K562 (cell line): ENCODE results near the gene PJA1. TPM values are rescaled to one million over a fixed set of nuclear protein-coding genes. Genes with fewer than 3 reads are reported as not detected.

Experiments
- DACH1 ChIP-seq: fragments of 450-650 bp; IDR thresholded peaks from 2 replicates; pipeline ENCODE4 v1.6.1; 2018; ENCODE audit not compliant: partially characterized antibody
- GABPB1 ChIP-seq: sonication (generic); formaldehyde crosslinking; IDR thresholded peaks from 2 replicates; pipeline ENCODE4 v1.8.0; 2022; ENCODE audit warnings: mild to moderate bottlenecking, missing genetic modification reagents
- PHB2 ChIP-seq: fragments of 450-650 bp; IDR thresholded peaks from 2 replicates; pipeline ENCODE4 v1.6.1; 2017; ENCODE audit warnings: low read depth
- UBTF ChIP-seq, 2 experiments: IDR thresholded peaks; 2 replicates each; pipeline ENCODE4 v1.6.1; 2012; ENCODE audit warnings: improper control_type of control experiment in 2 of 2, low read depth in 2 of 2, low read length in 2 of 2, borderline replicate concordance in 1 of 2
- ZNF449 ChIP-seq: fragments of 250-450 bp; sonication (Bioruptor Pico); IDR thresholded peaks from 2 replicates; pipeline ENCODE4 v1.8.0; 2022; ENCODE audit warnings: moderate library complexity, mild to moderate bottlenecking, inconsistent platforms
- ZNF57 ChIP-seq: fragments of 450-650 bp; formaldehyde crosslinking; IDR thresholded peaks from 2 replicates; pipeline ENCODE4 v1.4.0; 2020; ENCODE audit warnings: mild to moderate bottlenecking, moderate library complexity
- ZNF644 ChIP-seq: fragments of 200-800 bp; sonication (Bioruptor generic); IDR thresholded peaks from 2 replicates; pipeline ENCODE4 v1.6.1; 2016; ENCODE audit warnings: low read depth, missing genetic modification characterization, missing compliant biosample characterization
- polyA plus RNA-seq, 8 experiments: library from polyadenylated mRNA; depleted of rRNA in 4 of 8; stranded (reverse) in 5 of 8; unstranded in 3 of 8; fragments of >200 nt; fragmentation: Nextera tagmentation in 2 of 8; fragmentation: Illumina TruSeq in 1 of 8; extraction: Ambion mirVana in 2 of 8; extraction: Trizol in 1 of 8; gene quantifications; 2 replicates each; pipeline versions ENCODE4 v1.2.1 to v1.2.3, GENCODE V29; 2011 to 2014; ENCODE audit warnings: inconsistent platforms in 1 of 8, missing spikeins in 1 of 8
- total RNA-seq, 7 experiments: library from RNA; depleted of rRNA in 6 of 7; stranded (reverse); fragments of >200 nt in 6 of 7; fragmentation: Illumina TruSeq in 2 of 7; extraction: Trizol in 2 of 7; gene quantifications; 2 replicates each; pipeline versions ENCODE4 v1.2.1 to v1.2.3, GENCODE V29; 2011 to 2021; ENCODE audit warnings: low replicate concordance in 1 of 7
- TF ChIP-seq, protein P1 (sequence below): fragments of 200-600 bp; sonication (generic); IDR thresholded peaks from one replicate; pipeline ENCODE4 v1.6.1; 2012; ENCODE audit warnings: mild to moderate bottlenecking, low read depth, low read length, inconsistent platforms

Gene PJA1
- total and polyA plus RNA-seq, 9 of the 15 experiments (the other 6 are each of a cell fraction or from before 2014, with no cell fraction given), result 1.6 to 6.0 (median 4.0) TPM

DNA sequence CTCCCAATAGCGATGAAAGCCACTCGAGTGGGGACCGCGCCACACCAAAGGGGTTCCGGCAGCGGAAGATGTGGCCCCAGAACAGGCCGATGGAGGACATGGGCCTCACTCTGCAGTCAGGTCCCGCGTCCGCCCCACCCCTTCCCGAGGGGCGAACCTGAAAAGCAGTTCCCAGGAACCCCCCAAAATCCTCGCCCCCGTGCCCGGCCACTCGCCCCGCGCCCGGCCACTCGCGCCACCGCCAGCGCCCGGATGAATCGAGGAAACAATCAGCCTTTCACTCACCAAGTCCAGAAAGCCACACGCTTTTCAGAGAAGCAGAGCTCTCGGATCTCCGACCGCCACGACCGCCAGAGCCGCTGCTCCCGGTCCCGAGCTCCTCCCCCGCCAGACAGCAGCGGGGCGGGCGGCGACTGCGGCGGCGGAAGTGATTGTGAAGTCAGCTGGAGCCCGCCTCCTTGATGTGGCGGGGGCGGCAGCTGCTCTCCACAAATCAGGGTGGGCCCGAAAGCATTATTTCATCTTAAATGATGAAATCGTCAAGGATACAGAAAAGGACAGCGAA is at the start of gene PJA1 (continued):
- TF ChIP-seq UBTF (IDR thresholded peaks at IDR 0.05; ENCODE audit: borderline replicate concordance in 1 of 2, low read depth in 2 of 2, low read length in 2 of 2) (0 out of 4 replicates have a peak, but pooled peaks of 1 of the 2 experiments have one; percentile 32), GABPB1 (CRISPR knock-in tag) (0 out of 2 replicates have a peak, but pooled peaks have one; percentile 36), ZNF644 (tag) (no peak), DACH1 (peak; percentile 15), ZNF449 (no peak), PHB2 (no peak), ZNF57 (CRISPR knock-in tag) (no peak)
- TF ChIP-seq, protein P1, sequence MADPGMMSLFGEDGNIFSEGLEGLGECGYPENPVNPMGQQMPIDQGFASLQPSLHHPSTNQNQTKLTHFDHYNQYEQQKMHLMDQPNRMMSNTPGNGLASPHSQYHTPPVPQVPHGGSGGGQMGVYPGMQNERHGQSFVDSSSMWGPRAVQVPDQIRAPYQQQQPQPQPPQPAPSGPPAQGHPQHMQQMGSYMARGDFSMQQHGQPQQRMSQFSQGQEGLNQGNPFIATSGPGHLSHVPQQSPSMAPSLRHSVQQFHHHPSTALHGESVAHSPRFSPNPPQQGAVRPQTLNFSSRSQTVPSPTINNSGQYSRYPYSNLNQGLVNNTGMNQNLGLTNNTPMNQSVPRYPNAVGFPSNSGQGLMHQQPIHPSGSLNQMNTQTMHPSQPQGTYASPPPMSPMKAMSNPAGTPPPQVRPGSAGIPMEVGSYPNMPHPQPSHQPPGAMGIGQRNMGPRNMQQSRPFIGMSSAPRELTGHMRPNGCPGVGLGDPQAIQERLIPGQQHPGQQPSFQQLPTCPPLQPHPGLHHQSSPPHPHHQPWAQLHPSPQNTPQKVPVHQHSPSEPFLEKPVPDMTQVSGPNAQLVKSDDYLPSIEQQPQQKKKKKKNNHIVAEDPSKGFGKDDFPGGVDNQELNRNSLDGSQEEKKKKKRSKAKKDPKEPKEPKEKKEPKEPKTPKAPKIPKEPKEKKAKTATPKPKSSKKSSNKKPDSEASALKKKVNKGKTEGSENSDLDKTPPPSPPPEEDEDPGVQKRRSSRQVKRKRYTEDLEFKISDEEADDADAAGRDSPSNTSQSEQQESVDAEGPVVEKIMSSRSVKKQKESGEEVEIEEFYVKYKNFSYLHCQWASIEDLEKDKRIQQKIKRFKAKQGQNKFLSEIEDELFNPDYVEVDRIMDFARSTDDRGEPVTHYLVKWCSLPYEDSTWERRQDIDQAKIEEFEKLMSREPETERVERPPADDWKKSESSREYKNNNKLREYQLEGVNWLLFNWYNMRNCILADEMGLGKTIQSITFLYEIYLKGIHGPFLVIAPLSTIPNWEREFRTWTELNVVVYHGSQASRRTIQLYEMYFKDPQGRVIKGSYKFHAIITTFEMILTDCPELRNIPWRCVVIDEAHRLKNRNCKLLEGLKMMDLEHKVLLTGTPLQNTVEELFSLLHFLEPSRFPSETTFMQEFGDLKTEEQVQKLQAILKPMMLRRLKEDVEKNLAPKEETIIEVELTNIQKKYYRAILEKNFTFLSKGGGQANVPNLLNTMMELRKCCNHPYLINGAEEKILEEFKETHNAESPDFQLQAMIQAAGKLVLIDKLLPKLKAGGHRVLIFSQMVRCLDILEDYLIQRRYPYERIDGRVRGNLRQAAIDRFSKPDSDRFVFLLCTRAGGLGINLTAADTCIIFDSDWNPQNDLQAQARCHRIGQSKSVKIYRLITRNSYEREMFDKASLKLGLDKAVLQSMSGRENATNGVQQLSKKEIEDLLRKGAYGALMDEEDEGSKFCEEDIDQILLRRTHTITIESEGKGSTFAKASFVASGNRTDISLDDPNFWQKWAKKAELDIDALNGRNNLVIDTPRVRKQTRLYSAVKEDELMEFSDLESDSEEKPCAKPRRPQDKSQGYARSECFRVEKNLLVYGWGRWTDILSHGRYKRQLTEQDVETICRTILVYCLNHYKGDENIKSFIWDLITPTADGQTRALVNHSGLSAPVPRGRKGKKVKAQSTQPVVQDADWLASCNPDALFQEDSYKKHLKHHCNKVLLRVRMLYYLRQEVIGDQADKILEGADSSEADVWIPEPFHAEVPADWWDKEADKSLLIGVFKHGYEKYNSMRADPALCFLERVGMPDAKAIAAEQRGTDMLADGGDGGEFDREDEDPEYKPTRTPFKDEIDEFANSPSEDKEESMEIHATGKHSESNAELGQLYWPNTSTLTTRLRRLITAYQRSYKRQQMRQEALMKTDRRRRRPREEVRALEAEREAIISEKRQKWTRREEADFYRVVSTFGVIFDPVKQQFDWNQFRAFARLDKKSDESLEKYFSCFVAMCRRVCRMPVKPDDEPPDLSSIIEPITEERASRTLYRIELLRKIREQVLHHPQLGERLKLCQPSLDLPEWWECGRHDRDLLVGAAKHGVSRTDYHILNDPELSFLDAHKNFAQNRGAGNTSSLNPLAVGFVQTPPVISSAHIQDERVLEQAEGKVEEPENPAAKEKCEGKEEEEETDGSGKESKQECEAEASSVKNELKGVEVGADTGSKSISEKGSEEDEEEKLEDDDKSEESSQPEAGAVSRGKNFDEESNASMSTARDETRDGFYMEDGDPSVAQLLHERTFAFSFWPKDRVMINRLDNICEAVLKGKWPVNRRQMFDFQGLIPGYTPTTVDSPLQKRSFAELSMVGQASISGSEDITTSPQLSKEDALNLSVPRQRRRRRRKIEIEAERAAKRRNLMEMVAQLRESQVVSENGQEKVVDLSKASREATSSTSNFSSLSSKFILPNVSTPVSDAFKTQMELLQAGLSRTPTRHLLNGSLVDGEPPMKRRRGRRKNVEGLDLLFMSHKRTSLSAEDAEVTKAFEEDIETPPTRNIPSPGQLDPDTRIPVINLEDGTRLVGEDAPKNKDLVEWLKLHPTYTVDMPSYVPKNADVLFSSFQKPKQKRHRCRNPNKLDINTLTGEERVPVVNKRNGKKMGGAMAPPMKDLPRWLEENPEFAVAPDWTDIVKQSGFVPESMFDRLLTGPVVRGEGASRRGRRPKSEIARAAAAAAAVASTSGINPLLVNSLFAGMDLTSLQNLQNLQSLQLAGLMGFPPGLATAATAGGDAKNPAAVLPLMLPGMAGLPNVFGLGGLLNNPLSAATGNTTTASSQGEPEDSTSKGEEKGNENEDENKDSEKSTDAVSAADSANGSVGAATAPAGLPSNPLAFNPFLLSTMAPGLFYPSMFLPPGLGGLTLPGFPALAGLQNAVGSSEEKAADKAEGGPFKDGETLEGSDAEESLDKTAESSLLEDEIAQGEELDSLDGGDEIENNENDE, result no peak
